Pancreas (tissue), 10 donors: ENCODE results near the gene DNAL4. TPM values are rescaled to one million over a fixed set of nuclear protein-coding genes. Genes with fewer than 3 reads are reported as not detected.
A peak's percentile ranks its signal among the peaks of the same experiment; 100 is the strongest.

Source experiments
- ATAC-seq, 4 donors: fragments of 200-7000 bp; cut with Tn5 transposase; one replicate each; pipeline versions ENCODE4 v1.8.0 to v1.9.1; 2020; ENCODE audit warnings: mild to moderate bottlenecking in 4 of 4, moderate library complexity in 4 of 4
- DNase-seq, 6 donors: peaks; one replicate each; pipeline ENCODE4 v3.0.0-alpha.2; 2020
- FAIRE-seq: peaks from 2 replicates; lab custom pipeline; 2012; peaks lifted over from hg19 to GRCh38; lab: Jason Lieb, UNC
- H3K27ac ChIP-seq, 4 donors: fragments of 200-600 bp; sonication (generic); 1 replicate in 3 of 4; 2 replicates in 1 of 4; pipeline versions ENCODE4 v1.5.0 to v1.8.0; 2020
- H3K27me3 ChIP-seq, 4 donors: fragments of 200-600 bp; one replicate each; pipeline ENCODE4 v1.8.0; 2021
- H3K36me3 ChIP-seq, 3 donors: fragments of 200-600 bp; sonication (generic) in 1 of 3; one replicate each; pipeline versions ENCODE4 v1.5.0 to v1.8.0; 2020 to 2021
- H3K4me1 ChIP-seq, 3 donors: fragments of 200-600 bp; one replicate each; pipeline ENCODE4 v1.8.0; 2021
- H3K4me3 ChIP-seq, 4 donors: fragments of 200-600 bp; sonication (generic) in 2 of 4; one replicate each; pipeline versions ENCODE4 v1.5.0 to v1.8.0; 2020 to 2021
- H3K9me3 ChIP-seq, 4 donors: fragments of 200-600 bp; one replicate each; pipeline ENCODE4 v1.8.0; 2021
- WGBS, 2 donors: extraction: QIAGEN DNeasy Blood & Tissue Kit; methylation state at CpG; one replicate each; pipeline ENCODE4 v1.1.7; 2013; 5-methylcytosine and 5-hydroxymethylcytosine counted together
- intact Hi-C, 3 donors: fragments of 100-400 bp; cut with DNase I; formaldehyde crosslinking; loops; one replicate each; pipeline versions ENCODE4 v1.11.1 to v1.14.2; 2022
- polyA plus RNA-seq, 2 donors: library from polyadenylated mRNA; stranded (reverse); fragments of 200-250 nt; gene quantifications; one replicate each; pipeline ENCODE4 v1.2.3, GENCODE V29; 2013
- total RNA-seq, 6 donors: library from RNA; stranded (reverse); fragmentation: NEBNext Ultra II Directional in 4 of 6; extraction: Animal tissue kit (Norgen Biotek cat#: 25700) in 4 of 6; gene quantifications; one replicate each; pipeline versions ENCODE4 v1.2.1 to v1.2.4, GENCODE V29; 2021 to 2023
- TF ChIP-seq, protein P1 (sequence below), 4 donors: fragments of 200-600 bp; sonication (generic) in 3 of 4; IDR thresholded peaks; one replicate each; pipeline versions ENCODE4 v1.5.0 to v1.8.0; 2021; ENCODE audit warnings: antibody characterized with exemption in 4 of 4
- donor health status: healthy with polysubstance abuse.
- donor health status: DM: no; HTN: no; CAD: no; lungs with moderate emphysema.
- donor health status: DM: no; HTN: no; CAD: no.
- donor health status: control.
- donor health status: control.
- donor health status: Bipolar disorder and iron deficiency.
- donor health status: DM: yes; HTN: yes; CAD: no.
- donor health status: DM: no; HTN: no; CAD: no.
- donor health status: DM: no; HTN: no; CAD: no.
- donor health status: DM: yes; HTN: yes; CAD: no.

DNAL4 gene
- total and polyA plus RNA-seq, 8 donors = 7.7 to 16.2 (median 11.1) TPM

DNA sequence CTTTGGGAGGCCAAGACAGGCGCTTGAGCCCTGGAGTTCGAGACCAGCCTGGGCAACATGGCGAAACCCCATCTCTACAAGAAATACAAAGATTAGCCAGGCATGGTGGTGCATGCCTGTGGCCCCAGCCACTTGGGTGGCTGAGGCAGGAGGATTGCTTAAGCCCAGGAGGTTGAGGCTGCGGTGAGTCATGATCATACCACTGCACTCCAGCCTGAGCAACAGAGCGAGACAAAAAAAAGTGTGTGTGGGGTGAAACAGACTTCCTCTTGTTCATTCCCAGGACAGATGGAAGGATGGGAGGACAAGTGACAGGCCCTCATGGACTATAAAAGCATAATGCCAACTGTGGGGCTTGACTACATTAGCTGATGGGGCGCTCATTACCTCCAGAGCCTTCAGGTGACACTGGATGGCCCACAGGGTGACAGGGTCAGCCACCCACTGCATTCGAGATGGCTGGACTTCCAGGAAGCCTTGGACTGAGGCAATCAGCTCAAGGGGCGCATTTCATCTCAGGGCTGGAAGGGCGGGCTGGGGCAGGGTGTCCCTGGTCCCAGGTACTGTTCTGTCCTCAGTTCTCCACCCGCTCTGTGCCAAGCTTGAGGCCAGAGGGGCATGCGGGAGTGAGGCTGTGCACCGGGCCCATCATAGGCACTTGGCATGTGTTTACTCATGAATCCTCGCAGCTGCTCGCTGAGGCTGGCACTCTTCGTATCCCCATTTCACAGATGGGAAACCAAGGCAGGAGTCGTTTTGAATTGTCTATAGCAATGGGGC lies 37.4 kb upstream of the DNAL4 start:
- no peaks in the 10 kb centered on the region for H3K27me3 ChIP-seq
- TF ChIP-seq, protein P1, sequence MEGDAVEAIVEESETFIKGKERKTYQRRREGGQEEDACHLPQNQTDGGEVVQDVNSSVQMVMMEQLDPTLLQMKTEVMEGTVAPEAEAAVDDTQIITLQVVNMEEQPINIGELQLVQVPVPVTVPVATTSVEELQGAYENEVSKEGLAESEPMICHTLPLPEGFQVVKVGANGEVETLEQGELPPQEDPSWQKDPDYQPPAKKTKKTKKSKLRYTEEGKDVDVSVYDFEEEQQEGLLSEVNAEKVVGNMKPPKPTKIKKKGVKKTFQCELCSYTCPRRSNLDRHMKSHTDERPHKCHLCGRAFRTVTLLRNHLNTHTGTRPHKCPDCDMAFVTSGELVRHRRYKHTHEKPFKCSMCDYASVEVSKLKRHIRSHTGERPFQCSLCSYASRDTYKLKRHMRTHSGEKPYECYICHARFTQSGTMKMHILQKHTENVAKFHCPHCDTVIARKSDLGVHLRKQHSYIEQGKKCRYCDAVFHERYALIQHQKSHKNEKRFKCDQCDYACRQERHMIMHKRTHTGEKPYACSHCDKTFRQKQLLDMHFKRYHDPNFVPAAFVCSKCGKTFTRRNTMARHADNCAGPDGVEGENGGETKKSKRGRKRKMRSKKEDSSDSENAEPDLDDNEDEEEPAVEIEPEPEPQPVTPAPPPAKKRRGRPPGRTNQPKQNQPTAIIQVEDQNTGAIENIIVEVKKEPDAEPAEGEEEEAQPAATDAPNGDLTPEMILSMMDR (IDR thresholded peaks at IDR 0.05) = no peak
- 93 to 95% methylated on average over 16 of the region's 16 CpGs for WGBS, 2 donors
- DNase-seq = peak in 1 of 6 donors; percentile 30
- H3K4me3 ChIP-seq = no peak overlapping the region
- no peak for ATAC-seq
- no peak overlapping the region for H3K27ac ChIP-seq
- H3K9me3 ChIP-seq = no peaks in the 10 kb centered on the region
- FAIRE-seq = no peak
- intact Hi-C loops = no loop called here
- H3K4me1 ChIP-seq = no peaks in the 10 kb centered on the region
- H3K36me3 ChIP-seq = no peaks in the 10 kb centered on the region

DNA sequence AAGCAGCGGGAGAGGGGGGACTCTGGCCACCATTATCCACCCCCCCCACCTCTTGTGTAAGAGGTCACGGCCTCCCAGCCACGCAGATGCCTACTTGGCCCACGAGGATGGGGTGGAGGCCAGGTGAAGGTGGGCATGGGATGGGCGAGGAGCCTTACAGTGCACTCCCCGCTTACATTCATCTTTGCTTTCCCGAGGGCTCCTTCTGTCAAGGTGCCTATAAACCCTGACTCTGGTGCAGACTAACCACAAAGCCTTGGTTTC lies 36.8 kb upstream of the DNAL4 start:
- no peaks in the 10 kb centered on the region for H3K27me3 ChIP-seq
- no peak overlapping the region for H3K27ac ChIP-seq
- intact Hi-C loops = no loop called here
- no peak for FAIRE-seq
- no peaks in the 10 kb centered on the region for H3K9me3 ChIP-seq
- WGBS, 2 donors = 74 to 91% methylated on average over 7 of the region's 7 CpGs
- no peaks in the 10 kb centered on the region for H3K36me3 ChIP-seq
- no peak overlapping the region for H3K4me3 ChIP-seq
- DNase-seq = no peak
- no peak for ATAC-seq
- no peaks in the 10 kb centered on the region for H3K4me1 ChIP-seq
- TF ChIP-seq, protein P1 (IDR thresholded peaks at IDR 0.05) = no peak

DNA sequence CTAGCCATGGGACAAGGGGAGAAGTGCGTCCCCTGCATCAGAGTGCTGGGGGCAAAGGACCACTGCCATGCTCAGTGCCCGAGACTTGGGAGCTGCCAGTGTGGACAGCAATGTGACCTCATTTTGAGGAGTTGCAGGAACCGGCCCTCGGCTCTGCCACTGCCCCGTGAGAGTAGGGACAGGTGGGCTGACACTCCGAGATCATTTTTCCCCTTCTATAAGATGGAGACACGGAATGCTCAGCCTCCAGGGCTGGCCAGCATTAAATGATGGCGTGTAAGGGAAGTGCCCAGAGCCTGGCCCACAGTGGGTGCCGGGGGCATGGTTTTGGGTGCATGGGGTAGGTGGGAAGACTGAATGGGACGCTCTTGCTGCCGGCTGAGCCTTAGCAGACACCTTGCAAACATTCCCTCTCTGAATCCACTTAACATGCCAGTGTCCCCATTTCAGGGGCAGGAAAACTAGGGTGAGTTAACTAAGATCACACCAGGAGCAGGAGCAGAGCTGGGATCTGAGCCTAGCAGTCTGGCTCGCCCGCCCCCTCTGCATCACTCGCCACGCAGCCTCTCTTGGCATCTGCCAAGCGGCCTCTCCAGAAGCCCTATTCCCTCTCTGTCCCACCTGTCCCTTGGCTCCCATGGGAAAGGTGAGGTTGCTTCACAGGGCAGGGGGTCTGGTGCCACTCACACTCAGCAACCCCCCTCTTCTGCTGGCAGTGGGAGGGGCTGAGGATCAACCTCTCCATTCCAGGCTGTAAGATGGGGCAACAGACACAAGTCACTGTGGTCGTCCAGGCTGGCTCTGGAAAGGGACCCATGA lies 36.3 kb upstream of the DNAL4 start:
- TF ChIP-seq, protein P1 (IDR thresholded peaks at IDR 0.05) = no peak
- Histone ChIP-seq H3K4me1 (no peaks in the 10 kb centered on the region), H3K9me3 (no peaks in the 10 kb centered on the region), H3K27ac (no peak overlapping the region), H3K36me3 (no peaks in the 10 kb centered on the region), H3K4me3 (no peak overlapping the region), H3K27me3 (no peaks in the 10 kb centered on the region)
- intact Hi-C loops = no loop called here
- 90 to 91% methylated on average over 17 of the region's 17 CpGs for WGBS, 2 donors
- DNase-seq (no peak), FAIRE-seq (no peak), ATAC-seq (no peak)

DNA sequence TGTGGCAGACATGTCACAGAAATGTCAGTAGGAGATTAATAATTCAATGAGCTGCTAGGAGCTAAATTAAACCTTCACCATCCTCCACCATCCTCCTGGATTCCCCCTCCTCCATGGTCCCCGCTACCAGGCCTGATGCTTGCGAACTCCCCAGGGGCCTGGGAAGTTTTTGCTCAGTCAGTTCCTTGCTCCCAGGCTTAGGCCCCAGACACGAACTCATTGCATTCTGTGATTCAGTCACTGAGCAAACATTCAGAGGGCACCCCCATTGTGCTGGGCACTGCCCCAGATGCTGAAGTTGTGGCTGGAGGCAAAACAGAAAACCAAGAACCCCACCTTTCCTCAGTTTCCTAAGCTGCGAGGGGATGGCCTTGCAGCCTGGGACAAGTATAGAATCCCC lies 35.5 kb upstream of the DNAL4 start:
- DNase-seq (no peak), ATAC-seq (no peak), FAIRE-seq (no peak)
- Histone ChIP-seq H3K27ac (no peak overlapping the region), H3K4me1 (no peaks in the 10 kb centered on the region), H3K27me3 (no peaks in the 10 kb centered on the region), H3K4me3 (no peak overlapping the region), H3K9me3 (no peaks in the 10 kb centered on the region), H3K36me3 (no peaks in the 10 kb centered on the region)
- 88 to 93% methylated on average over 4 of the region's 4 CpGs for WGBS, 2 donors
- intact Hi-C loops = no loop called here
- TF ChIP-seq, protein P1 (IDR thresholded peaks at IDR 0.05) = no peak
